Activated B cell treated with CpG ODN at 0.5 μM for 24 hours (primary cell): ENCODE measurements around the gene COQ2. TPM values are rescaled to one million over a fixed set of nuclear protein-coding genes. Genes with fewer than 3 reads are reported as not detected.
"Not testable (repeated sequence)": the region's sequence is repeated elsewhere in the genome, so short reads cannot be mapped to it uniquely, and the experiment has no call there.

ENCODE experiments used
- ATAC-seq: fragments of 200-7000 bp; cut with Tn5 transposase; one replicate; pipeline ENCODE4 v1.10.0; 2021; ENCODE audit warnings: low read depth, mild to moderate bottlenecking, moderate library complexity
- CTCF ChIA-PET: fragments of 350-600 bp; sonication (Branson Sonifier 250); formaldehyde crosslinking; loops from one replicate; lab custom pipeline; 2021; ENCODE audit warnings: antibody characterized with exemption; lab: Charles Lee
- POLR2A ChIA-PET: fragments of 350-600 bp; sonication (Branson Sonifier 250); formaldehyde crosslinking; loops from one replicate; lab custom pipeline; 2021; ENCODE audit warnings: antibody characterized with exemption; lab: Charles Lee
- DNase-seq: peaks from one replicate; pipeline ENCODE4 v3.0.0; 2022
- H3K27ac Mint-ChIP-seq: one replicate; pipeline ENCODE4 v1.8.0; 2020; ENCODE audit warnings: mixed read lengths
- H3K27me3 Mint-ChIP-seq: one replicate; pipeline ENCODE4 v1.8.0; 2021; ENCODE audit warnings: mixed read lengths
- H3K36me3 Mint-ChIP-seq: one replicate; pipeline ENCODE4 v1.8.0; 2021; ENCODE audit warnings: low read depth, mixed read lengths
- H3K4me1 Mint-ChIP-seq: one replicate; pipeline ENCODE4 v1.8.0; 2021; ENCODE audit warnings: mixed read lengths
- H3K4me3 Mint-ChIP-seq: one replicate; pipeline ENCODE4 v1.8.0; 2020; ENCODE audit warnings: mild to moderate bottlenecking, mixed read lengths
- H3K9me3 Mint-ChIP-seq: one replicate; pipeline ENCODE4 v1.8.0; 2020; ENCODE audit warnings: mixed read lengths
- CTCF ChIP-seq: fragments of 200-600 bp; IDR thresholded peaks from one replicate; pipeline ENCODE4 v1.8.0; 2022; ENCODE audit warnings: antibody characterized with exemption, mild to moderate bottlenecking
- intact Hi-C: fragments of 100-400 bp; cut with micrococcal nuclease; formaldehyde crosslinking; loops from one replicate; pipeline ENCODE4 v1.15.1; 2024
- total RNA-seq: library from RNA; stranded (reverse); gene quantifications from 2 replicates; pipeline ENCODE4 v1.2.3, GENCODE V29; 2022

The COQ2 gene
- total RNA-seq, 1 donor from 2014 or later = 18.8 TPM

GRCh38 chr4:83326546-83326945 is 41.9 kb upstream of the COQ2 start:
- POLR2A ChIA-PET = no interaction called here
- CTCF ChIA-PET = no interaction called here
- no peak overlapping the region for H3K27ac Mint-ChIP-seq
- H3K4me1 Mint-ChIP-seq = no peaks in the 10 kb centered on the region
- no peak for TF ChIP-seq CTCF
- H3K9me3 Mint-ChIP-seq = no peaks in the 10 kb centered on the region
- intact Hi-C loops = no loop called here
- ATAC-seq (no peak), DNase-seq (no peak)
- H3K36me3 Mint-ChIP-seq = no peaks in the 10 kb centered on the region
- no peaks in the 10 kb centered on the region for H3K27me3 Mint-ChIP-seq
- H3K4me3 Mint-ChIP-seq = no peak overlapping the region

GRCh38 chr4:83325306-83325705 is 40.7 kb upstream of the COQ2 start:
- CTCF ChIA-PET = not testable (repeated sequence)

GRCh38 chr4:83323136-83323535 is 38.5 kb upstream of the COQ2 start:
- H3K27ac Mint-ChIP-seq = no peak overlapping the region
- POLR2A ChIA-PET = no interaction called here

More at GRCh38 chr4:83325306-83325705, 40.7 kb upstream of the COQ2 start:
- H3K4me3 Mint-ChIP-seq, H3K27ac Mint-ChIP-seq, intact Hi-C loops, H3K27me3 Mint-ChIP-seq, H3K36me3 Mint-ChIP-seq, H3K4me1 Mint-ChIP-seq, DNase-seq, ATAC-seq, H3K9me3 Mint-ChIP-seq: not testable (repeated sequence)
- POLR2A ChIA-PET = interaction anchor here (0.6 kb wide), 1 partner anchor 129 kb away, joined by 3 read pairs; no protein-coding TSS in a partner anchor

GRCh38 chr4:83320548-83320947 is 36.0 kb upstream of the COQ2 start:
- ChIA-PET CTCF (no interaction called here), POLR2A (no interaction called here)
- intact Hi-C loops = no loop called here
- Mint-ChIP-seq H3K27me3 (no peaks in the 10 kb centered on the region), H3K36me3 (peaks cover 18% of the 10 kb centered on the region), H3K4me1 (no peaks in the 10 kb centered on the region), H3K27ac (no peak overlapping the region), H3K9me3 (no peaks in the 10 kb centered on the region), H3K4me3 (no peak overlapping the region)
- ATAC-seq (no peak), DNase-seq (no peak)
- TF ChIP-seq CTCF = no peak

More at GRCh38 chr4:83323136-83323535, 38.5 kb upstream of the COQ2 start:
- H3K27me3 Mint-ChIP-seq = no peaks in the 10 kb centered on the region
- ATAC-seq (no peak), DNase-seq (no peak)
- H3K36me3 Mint-ChIP-seq = peaks cover 10% of the 10 kb centered on the region
- CTCF ChIA-PET = no interaction called here
- intact Hi-C loops = no loop called here
- no peak for TF ChIP-seq CTCF
- H3K9me3 Mint-ChIP-seq = no peaks in the 10 kb centered on the region
- no peaks in the 10 kb centered on the region for H3K4me1 Mint-ChIP-seq
- H3K4me3 Mint-ChIP-seq = no peak overlapping the region

- POLR2A ChIA-PET = interaction anchor here (0.7 kb wide), 1 partner anchor 15 kb away, joined by 4 read pairs; no protein-coding TSS in a partner anchor
- intact Hi-C loops = no loop called here
- TF ChIP-seq CTCF = no peak
- CTCF ChIA-PET = no interaction called here
- DNase-seq = no peak
- H3K27me3 Mint-ChIP-seq = no peaks in the 10 kb centered on the region
- peaks cover 18% of the 10 kb centered on the region for H3K36me3 Mint-ChIP-seq
- H3K9me3 Mint-ChIP-seq = no peaks in the 10 kb centered on the region
- no peak overlapping the region for H3K4me3 Mint-ChIP-seq
- no peak overlapping the region for H3K27ac Mint-ChIP-seq
- H3K4me1 Mint-ChIP-seq = no peaks in the 10 kb centered on the region
- ATAC-seq = no peak
Measured at GRCh38 chr4:83318666-83319065, 34.1 kb upstream of the COQ2 start.

- ChIA-PET POLR2A (interaction anchor here (0.7 kb wide), 1 partner anchor 926 kb away, joined by 3 read pairs; no protein-coding TSS in a partner anchor), CTCF (no interaction called here)
- Mint-ChIP-seq H3K4me3 (no peak overlapping the region), H3K27me3 (no peaks in the 10 kb centered on the region), H3K4me1 (no peaks in the 10 kb centered on the region), H3K27ac (no peak overlapping the region), H3K9me3 (no peaks in the 10 kb centered on the region), H3K36me3 (peaks cover 18% of the 10 kb centered on the region)
- intact Hi-C loops = no loop called here
- TF ChIP-seq CTCF = no peak
- ATAC-seq (no peak), DNase-seq (no peak)
Measured at GRCh38 chr4:83317671-83318070, 33.1 kb upstream of the COQ2 start.
